M059J (cell line): ENCODE results near the gene FAM72C. TPM values are rescaled to one million over a fixed set of nuclear protein-coding genes. Genes with fewer than 3 reads are reported as not detected.
"Not testable (repeated sequence)": the region's sequence is repeated elsewhere in the genome, so short reads cannot be mapped to it uniquely, and the experiment has no call there.

Source experiments
- DNase-seq: peaks from one replicate; pipeline ENCODE4 v3.0.0-alpha.2; 2012; ENCODE audit warnings: low read depth
- total RNA-seq: library from RNA; depleted of rRNA; stranded (reverse); fragments of >200 nt; shearing (Covaris generic); gene quantifications from 2 replicates; pipeline ENCODE4 v1.2.3, GENCODE V29; 2014; rRNA removed

Gene FAM72C
- 4.3 and 5.2 TPM in 2 replicates for total RNA-seq

DNA sequence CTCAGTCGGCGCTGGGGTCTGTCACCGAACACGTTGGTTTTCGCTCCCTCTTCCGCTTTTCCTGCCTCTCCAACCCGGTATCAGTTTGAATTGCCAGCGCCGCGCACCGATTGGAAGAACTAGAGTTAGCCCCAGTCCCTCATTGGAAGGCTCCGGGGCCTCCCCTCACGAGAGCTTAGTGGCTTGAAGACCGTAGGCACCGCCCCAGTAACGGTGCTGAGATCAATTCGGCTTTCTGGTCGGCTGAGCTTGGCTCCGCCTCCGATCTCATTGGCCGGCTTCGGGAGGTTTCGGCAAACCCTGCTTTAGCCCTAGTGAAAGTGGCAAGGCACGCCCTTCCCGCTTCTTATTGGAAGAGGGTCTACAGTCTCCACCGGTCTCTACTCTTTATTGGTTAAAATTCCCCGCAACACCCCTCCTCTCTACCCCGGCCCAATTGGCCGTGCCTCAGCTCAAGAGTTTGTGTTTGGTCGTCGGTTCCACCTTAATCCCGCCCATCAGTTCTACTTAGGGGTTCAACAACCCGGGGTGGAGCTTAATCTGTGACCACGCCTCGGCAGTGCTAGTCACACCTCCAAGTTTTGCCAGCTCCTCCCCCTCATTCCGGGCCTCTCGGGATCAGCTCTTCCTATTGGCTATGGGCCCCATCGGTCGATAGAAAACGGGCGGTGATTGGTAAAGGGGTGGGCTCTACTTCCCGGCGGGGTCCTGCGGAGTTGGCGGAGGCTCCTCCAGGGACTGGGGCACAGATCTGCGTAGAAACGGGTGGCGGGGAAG lies at the start of gene FAM72C:
Gene FAM72C, minus strand, starts transcription at position 63 of the 777 bp plus-strand sequence. CDS start 845 bp downstream, outside the sequence.
- DNase-seq: not testable (repeated sequence)

DNA sequence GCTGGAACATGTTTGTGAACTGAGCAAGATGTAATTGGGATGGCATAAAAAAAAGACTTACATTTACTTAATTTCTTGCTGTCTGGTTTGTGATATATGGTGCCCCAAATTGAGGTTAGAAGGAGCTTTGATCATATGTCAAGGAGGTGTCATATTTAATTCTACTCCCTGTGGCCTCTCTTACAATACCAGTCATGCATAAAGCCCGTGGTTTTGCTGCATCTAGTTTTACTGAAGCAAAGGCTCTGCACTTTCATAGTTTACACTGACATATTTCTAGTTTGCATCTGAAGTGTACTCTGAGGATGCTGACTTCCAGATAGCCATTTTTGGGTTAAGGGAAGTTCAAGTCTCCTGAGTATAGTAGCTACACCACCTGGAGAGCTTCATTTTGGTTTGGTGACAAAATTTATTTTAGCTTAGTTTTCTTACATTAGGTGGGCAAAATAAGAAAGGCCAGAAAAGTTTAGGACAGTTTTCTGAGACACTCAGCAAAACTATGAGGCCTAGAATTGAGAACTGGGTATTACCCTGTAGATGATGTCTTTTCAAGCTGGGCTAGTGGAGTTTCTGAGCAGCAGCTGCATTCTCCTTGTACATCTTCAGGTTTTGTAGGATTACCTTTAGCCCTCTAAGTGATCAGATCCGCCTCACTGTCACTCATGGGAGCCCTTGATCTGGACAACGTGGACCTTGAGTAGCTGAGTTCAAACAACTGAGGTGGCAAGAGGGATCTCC lies 48.4 kb upstream of the FAM72C start:
- DNase-seq: not testable (repeated sequence)

DNA sequence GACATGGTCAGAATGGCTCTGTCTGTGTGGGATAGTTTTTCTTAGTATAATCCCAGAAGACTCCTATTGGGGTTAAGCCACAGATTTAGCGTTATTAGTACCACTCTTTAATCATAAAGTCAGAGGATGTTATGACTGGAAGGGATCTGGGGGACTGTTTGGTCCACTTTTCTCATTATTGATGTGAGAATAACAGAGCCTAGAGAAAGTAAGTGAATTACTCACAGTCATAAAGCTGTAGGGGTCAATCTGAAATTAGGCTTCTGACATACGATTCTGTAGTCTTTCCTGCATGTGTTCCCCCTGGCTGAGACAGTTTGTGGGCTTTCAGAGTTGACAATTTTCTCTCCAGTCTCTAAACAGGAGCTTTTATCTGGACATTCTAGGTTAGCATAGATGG lies 47.3 kb upstream of the FAM72C start:
- DNase-seq: not testable (repeated sequence)

DNA sequence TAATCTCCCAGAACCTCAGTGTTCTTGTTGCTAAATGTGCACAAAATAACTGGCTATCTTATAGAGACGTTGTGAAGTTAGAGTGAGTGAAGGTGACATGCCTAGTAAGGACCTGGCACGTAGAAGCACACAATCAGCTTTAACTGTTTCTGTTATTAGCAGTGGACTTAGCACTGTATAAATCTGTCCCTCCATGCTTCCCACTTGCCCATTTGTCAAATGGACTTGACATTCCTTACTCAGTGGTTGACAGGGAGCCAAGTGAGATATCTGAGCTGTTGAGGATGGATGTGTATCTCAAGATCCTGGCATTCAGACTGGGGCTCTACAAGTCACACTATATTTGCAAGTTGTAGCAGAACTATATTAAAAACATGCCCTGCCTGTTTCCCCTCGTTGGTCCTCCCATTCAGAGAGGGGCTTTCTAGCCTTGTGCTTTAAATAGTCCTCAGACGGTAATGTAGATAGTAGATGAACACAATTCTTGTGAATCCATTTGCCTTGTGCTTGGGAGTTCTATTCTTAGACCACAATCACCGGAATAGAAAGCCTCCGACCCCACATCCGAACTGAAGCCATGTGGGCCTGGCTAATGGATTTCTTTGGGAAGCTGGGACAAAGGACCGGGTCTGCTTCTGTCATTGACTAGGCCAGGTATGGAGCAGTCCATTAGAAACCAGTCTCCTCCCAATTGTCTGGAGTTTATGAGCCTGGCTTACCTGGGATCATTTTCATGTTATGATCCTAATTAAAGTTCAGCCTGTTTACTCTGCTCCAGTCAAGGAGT lies 43.6 kb upstream of the FAM72C start:
- DNase-seq: not testable (repeated sequence)

DNA sequence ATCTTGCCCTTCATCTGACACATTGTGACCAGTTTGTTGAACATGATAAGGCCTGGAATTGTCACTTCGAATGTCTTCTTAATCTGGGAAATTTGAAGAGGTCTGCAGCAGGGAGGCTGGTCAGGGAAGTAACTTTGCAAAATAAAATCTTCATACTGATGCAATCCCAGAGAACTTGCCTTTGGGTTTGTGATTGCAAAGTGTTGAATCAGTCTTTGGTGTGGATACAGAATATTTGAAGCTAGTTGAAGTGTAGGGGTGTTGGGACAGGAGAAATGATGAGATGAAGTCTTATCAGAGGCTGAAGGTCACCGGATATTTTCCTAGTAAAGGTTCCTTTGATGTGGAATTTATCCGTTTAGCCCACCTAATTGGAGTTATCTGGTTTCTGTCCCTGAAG lies 42.7 kb upstream of the FAM72C start:
- DNase-seq: not testable (repeated sequence)

DNA sequence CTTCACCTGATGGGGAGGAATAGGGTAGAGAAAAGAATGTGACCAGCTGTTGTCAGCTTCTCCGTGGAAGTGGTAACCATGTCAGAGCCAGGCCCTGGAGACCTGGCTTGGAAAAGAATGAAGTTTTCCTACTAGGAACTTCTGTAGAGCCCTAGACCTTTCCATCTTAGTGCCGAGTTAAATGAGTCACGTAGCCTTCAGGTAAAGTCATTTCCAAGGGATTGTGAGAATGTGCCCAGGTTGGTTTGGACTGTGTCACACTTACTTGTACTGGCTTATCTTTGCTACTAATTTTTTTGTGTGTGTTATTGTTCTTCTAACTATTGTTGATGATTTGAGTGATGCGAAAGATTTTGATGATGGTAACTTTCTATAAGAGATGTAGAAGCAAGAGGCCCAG lies 42.3 kb upstream of the FAM72C start:
- DNase-seq: not testable (repeated sequence)

DNA sequence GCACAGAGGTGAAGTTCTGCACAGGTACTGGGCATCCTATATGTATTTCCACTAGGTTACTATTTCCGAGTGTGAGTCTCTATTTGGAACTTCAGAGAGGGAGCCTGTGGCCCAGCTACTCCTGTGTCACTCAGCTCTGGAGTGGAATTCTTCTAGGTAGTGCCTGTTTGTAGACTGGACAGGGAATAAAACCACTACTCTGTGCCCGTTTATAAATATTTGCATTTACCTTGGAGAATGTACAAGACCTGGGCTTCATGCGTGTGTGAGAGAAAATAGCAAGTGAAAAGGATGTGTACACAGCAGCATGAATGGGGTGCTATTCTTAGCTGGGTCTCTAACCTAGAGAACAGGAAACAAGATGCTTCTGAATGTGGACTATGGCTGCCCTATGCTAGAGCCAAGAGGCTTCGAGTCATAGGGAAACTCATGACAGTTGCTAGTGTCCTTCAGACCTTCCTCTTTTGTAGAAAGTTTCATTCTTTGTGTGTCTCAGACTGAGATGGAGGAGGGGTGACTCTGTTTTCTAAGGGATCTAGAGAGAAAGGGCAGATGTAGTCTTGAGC lies 40.5 kb upstream of the FAM72C start:
- DNase-seq: not testable (repeated sequence)

DNA sequence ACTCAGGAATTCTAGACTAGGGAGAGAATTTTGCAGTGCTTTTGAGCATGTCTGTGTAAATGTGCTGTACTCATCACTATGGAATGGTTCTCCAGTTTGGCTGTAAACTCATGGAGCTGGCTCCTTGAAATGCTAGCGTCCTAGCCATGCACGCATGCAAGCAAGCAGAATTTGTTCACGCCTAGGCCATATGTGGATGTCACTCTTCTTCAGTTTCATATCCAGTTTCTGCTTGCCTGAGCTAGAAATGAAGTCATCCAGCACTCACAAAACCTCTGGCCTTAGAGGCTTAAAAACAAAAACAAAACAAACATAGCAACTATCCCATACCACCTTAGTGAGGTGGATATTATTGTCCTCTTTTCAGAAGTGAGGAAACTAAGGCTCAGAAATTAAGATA lies 37.6 kb upstream of the FAM72C start:
- DNase-seq: not testable (repeated sequence)

DNA sequence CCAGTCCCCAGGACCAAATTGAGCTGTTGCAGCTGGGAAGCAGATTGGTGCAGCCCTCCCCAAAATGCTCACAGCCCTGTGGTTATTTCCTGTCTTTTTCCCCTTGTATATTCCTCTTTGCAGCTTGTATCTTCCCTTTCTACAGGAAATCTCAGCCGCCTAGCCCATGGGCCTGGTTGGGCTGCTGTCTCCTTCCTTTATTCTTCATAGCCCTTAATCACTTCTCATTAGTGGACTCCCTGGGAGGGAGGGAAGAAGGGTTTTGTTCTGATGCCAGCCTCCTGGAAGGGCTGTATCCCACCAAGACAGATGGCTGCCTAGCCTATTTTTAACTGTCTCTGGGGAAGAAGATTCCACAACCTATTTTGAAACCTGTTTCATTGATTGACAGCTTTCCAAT lies 32.5 kb upstream of the FAM72C start:
- DNase-seq: not testable (repeated sequence)

DNA sequence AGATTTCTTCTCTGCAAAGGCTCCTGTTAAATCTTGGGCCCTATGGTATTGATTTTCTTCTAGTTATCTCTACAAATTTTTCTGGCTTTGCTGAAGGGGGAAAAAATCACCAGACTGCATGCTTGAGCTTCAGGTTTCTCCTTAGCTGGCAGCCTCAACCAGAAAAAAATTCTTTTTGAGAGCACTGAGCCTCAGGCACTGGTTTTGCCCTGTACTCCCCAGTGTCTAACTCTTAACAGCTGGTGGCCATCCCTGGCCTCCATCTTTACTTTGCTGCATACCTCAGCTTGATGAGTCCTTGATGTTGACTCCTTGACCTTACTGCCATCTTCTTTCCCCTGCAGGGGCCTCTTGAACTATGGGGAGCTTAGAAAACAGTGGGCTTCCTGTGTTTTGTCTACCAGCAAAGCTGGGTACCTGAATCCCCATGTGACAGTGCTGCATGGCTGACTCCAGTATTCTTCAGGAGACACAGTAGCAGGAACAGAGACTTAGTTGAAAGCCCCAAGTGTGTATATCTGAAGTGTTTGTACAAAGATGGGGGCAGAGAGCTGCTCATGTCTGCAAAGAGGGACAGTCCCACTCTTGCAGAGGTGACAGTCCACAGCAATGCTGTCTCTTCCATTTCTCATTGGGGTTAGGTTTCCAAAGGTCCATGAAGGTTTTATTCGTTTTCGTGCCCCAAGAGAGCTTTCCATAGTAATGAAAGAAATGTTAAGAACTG lies 31.7 kb upstream of the FAM72C start:
- not testable (repeated sequence) for DNase-seq

DNA sequence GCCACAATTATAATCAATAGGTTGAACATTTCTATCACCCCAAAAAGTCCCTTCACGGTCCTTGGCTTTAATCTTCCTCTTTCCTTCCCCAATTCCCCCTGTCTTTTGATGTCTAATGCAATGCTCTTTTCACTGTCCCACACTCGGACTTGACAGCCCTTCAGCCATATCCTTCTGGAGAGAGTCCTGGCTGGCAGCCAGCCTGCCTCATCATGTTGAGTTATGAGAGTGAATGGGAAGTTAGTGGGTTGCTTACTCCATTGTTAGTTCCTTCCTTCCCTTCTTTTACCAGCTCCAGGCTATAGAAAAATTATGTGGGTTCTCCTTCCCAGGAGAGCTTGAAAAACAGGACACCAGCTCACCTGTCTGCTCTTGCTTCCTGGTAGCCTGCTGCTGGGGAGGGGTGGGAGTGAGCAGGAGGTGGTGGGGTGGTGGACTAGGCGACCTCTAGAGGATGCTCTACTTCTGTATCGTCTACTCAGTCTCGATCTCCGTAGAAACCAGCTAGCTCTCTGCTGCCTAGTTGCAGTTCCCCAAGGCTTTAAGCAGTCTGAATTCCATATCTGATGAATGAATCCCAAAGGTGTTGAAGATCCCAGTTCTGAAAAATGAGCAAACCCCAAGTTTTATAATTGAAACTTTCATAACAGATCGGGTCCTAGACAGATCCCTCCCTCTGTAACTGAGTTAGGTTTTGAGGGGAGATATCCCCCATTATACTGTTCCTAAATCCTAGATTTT lies 30.5 kb upstream of the FAM72C start:
- DNase-seq: peak; percentile 0

DNA sequence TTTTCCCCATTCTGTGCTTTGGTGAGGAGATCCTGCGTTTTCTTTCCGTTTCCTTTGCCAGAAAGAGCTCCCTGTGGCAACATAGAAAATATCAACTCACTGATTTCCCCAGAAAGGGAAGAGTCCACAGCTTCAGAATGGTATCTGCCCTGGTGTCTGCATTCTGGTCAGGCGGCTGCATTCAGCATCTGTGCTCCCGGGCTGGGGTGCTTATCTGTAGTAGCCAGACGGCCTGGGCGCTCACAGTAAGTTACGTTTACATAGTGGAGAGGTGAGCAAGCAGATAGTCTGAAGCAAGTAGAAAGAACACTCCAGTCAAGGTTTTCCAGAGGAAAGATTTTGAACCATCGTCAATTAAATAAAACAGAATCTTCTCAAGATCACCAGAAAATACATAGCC lies 29.3 kb upstream of the FAM72C start:
- not testable (repeated sequence) for DNase-seq

DNA sequence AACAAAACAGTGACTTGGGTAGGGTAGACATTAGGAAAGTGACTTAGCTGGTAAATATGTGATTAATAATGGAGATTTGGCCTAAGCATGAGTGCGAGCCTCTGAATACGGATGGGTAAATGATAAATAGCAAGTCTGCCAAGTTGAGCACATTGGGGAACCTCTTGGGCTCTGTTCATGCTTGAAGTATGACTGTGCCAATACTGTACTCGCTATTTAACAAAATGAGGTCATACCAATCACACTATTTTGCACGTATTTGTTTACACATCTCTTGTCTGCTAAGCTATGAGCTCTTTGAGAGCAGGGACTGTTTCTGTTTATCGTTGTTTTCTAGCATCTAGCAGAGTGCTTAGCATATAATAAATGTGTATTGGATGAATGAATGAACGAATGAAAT lies 24.2 kb upstream of the FAM72C start:
- DNase-seq: not testable (repeated sequence)

DNA sequence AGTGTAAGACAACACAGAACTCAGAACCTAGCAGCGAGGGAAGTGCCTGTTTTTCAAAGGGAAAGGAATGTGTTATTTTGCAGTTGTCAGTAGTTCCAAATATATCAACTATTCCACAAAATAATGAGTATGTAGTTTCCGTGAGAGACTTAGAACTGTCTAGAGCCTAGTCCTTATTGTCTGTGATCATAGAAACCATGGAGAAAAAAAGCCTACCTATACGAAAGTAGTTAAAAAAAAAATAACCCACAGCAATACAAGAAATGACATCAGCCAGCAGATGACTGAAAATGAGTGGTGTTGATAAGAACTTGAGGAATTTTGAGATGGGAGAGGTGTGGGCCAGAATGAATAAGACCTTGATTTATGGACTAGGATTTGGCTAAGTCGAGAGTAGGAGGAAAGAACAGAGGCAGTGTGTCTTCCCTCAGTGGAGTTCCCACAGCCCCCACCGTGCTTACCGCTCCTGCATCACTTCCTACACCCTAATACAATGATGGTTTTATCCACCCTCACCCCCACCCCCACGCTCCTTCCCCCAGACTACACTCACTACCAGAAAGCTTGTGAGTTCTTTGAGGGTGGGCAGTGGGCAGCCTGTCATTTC lies 21.6 kb upstream of the FAM72C start:
- not testable (repeated sequence) for DNase-seq

DNA sequence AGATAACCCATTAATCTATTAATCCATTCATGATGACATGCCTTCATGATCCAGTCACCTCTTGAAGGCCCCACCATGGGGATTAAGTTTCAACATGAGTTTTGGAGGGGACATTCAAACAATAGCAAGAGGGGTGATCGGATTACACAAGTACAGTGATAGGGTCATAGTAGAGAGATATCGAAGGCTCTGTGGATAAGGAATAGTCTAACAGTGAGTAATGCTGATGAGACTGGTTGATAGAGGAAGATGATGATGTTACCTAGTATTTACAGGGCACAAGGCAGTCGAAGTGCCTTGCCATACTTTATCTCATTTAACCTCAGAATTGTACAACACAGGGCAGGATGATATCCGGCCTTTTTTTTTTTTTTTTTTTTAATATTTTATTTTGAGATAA lies 18.9 kb upstream of the FAM72C start:
- DNase-seq: not testable (repeated sequence)

DNA sequence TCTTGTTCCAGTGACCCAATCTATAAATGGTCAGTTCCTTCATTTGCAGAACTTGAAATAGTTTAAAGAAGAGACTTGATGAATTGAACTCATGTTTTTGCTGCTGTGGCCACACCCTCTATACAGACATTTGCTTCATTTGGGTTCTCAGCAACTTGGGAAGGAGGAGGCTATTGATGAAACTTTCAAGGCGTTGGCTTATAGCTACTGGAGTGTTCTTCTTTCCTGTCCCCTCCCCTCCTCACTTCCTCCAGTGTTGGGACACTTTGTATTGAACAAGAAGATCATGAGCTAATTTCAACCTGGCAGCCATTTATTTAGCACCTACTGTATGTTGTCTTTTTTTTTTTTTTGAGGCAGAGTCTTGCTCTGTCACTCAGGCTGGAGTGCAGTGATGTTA lies 17.9 kb upstream of the FAM72C start:
- not testable (repeated sequence) for DNase-seq

DNA sequence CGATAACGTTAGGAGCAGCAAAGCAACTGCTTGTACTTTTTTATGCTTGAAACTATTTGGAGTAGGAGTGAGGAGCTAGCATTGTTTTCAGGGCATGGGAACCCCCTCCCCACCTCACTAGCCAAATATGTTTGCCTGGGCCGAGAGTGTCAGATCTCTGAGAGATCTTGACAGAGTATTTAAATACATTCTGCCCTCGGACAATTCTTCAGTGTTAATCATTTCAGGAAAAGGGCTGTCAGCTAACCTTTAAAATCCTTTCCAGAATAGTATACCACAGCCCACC lies 17.6 kb upstream of the FAM72C start:
- not testable (repeated sequence) for DNase-seq

DNA sequence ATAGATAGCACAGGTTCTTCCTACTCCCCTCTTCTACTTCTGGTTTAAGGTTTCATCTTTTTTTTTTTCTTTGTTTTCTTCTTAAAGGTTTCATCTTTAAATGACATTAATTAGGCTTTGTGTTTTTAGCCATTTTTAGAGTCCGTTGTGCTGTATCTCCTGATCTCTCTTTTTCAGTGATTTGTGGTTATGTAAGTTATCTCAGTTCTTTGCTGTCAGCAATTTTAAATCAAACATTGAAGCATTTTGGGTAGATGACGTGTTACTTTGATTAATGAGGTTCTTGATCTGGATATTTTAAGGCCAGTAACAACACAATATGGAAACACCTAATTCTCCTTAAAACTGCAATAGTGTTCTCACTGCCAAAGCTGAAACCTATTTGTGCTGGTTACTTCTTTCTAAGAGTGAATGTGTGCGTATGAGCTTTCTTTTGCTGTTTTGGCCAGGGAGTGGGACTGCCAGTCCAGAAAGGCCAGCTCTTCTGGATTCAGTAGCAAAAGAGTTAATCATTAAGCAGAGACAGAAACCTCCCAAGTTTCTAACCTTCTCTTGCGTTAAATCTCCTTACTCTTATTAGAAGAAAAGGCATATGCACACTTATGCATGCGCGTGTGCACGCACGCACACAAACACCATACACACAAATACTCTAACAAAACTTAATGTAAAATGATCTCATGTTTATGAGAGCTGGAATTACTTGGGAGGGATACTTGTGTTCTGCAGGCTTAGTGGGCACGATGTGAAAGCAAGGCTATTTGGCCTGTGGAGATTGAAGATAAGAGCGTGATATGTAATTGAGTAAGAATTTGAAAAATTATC lies 17.0 kb upstream of the FAM72C start:
- DNase-seq: not testable (repeated sequence)

DNA sequence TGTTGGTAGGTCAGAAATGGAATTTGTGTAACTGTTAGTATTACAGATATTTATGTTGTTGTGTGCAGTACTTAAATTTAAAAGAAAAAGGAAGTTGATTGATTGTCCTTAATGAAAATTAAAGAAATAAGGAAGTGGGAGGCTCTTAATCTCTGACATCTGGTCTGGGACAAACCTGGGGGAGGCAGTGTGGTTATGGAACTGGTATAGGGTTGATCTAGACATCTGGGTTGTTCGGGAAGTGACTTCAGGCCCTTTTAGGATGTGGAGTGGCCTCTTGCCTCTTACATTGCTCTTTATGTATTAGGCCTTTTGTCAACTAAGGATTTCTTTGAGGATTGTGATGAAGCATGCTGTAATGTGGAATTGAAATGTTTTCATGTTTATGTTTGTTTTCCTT lies 16.1 kb upstream of the FAM72C start:
- not testable (repeated sequence) for DNase-seq
